DOHH2 (cell line): ENCODE measurements around the gene IGF2BP1.

Experiments
- H3F3A ChIP-seq: fragments of 200-600 bp; sonication (generic), shearing (Covaris generic); 2 replicates; pipeline ENCODE4 v1.6.0; 2016; ENCODE audit warnings: antibody characterized with exemption, mild to moderate bottlenecking; ENCODE audit not compliant: control insufficient read depth, insufficient read depth
- H3K27ac ChIP-seq: fragments of 200-600 bp; sonication (generic); 2 replicates; pipeline ENCODE4 v1.5.1; 2014; ENCODE audit warnings: low read depth, mild to moderate bottlenecking, low read length, moderate library complexity
- H3K27me3 ChIP-seq: fragments of 200-600 bp; sonication (generic); 2 replicates; pipeline ENCODE4 v1.6.1; 2014; ENCODE audit warnings: mild to moderate bottlenecking, low read length, mixed read lengths; ENCODE audit not compliant: control insufficient read depth
- H3K36me3 ChIP-seq: fragments of 200-600 bp; sonication (generic); 2 replicates; pipeline ENCODE4 v1.6.1; 2014; ENCODE audit warnings: mild to moderate bottlenecking, low read length, moderate library complexity, mixed read lengths; ENCODE audit not compliant: control insufficient read depth
- H3K4me1 ChIP-seq: fragments of 200-600 bp; sonication (generic); 2 replicates; pipeline ENCODE4 v1.6.1; 2014; ENCODE audit warnings: mild to moderate bottlenecking, low read length, mixed read lengths; ENCODE audit not compliant: control insufficient read depth
- H3K4me2 ChIP-seq: fragments of 200-600 bp; sonication (generic); 2 replicates; pipeline ENCODE4 v1.6.0; 2014; ENCODE audit warnings: mild to moderate bottlenecking, low read length, moderate library complexity
- H3K4me3 ChIP-seq: fragments of 200-600 bp; sonication (generic); 2 replicates; pipeline ENCODE4 v1.5.1; 2014; ENCODE audit warnings: mild to moderate bottlenecking, low read length, mixed read lengths
- H3K79me2 ChIP-seq: fragments of 200-600 bp; sonication (generic); 2 replicates; pipeline ENCODE4 v1.6.1; 2014; ENCODE audit warnings: mild to moderate bottlenecking, low read length, mixed read lengths; ENCODE audit not compliant: control insufficient read depth
- H3K9me2 ChIP-seq: fragments of 200-600 bp; sonication (generic); replicated peaks from 2 replicates; pipeline ENCODE4 v1.6.1; 2014; ENCODE audit warnings: mild to moderate bottlenecking, low read length, mixed read lengths; ENCODE audit not compliant: control insufficient read depth
- H3K9me3 ChIP-seq: fragments of 200-600 bp; sonication (generic); 2 replicates; pipeline ENCODE4 v1.6.1; 2014; ENCODE audit warnings: antibody characterized with exemption, low read length, mixed read lengths; ENCODE audit not compliant: control insufficient read depth, insufficient read depth
- H4K20me1 ChIP-seq: fragments of 200-600 bp; sonication (generic); 2 replicates; pipeline ENCODE4 v1.6.0; 2014; ENCODE audit warnings: low read depth, mild to moderate bottlenecking, antibody characterized with exemption, low read length, moderate library complexity; ENCODE audit not compliant: control insufficient read depth, insufficient read depth
- CTCF ChIP-seq: fragments of 200-600 bp; sonication (generic); IDR thresholded peaks from one replicate; pipeline ENCODE4 v1.5.1; 2014; ENCODE audit warnings: antibody characterized with exemption, mild to moderate bottlenecking, low read depth, low read length; ENCODE audit not compliant: poor library complexity, severe bottlenecking
- EZH2phosphoT487 ChIP-seq: fragments of 200-600 bp; sonication (generic); IDR thresholded peaks from 2 replicates; pipeline ENCODE4 v1.6.1; 2017; ENCODE audit warnings: borderline replicate concordance, mild to moderate bottlenecking, antibody characterized with exemption, low read length, moderate library complexity, mixed read lengths

The IGF2BP1 gene

GRCh38 chr17:48993951-48994350 lies 3.2 kb upstream of the IGF2BP1 start:
- no peaks in the 10 kb centered on the region for H3K9me3 ChIP-seq
- peaks cover 4% of the 10 kb centered on the region; the same call in 1 of the 2 replicates for H3F3A ChIP-seq
- no peaks in the 10 kb centered on the region for H3K9me2 ChIP-seq
- H3K79me2 ChIP-seq: no peaks in the 10 kb centered on the region
- H3K4me2 ChIP-seq: no peak overlapping the region
- no peaks in the 10 kb centered on the region for H3K36me3 ChIP-seq
- H3K27ac ChIP-seq: no peak overlapping the region
- no peaks in the 10 kb centered on the region for H3K4me1 ChIP-seq
- no peak overlapping the region for H3K4me3 ChIP-seq
- no peaks in the 10 kb centered on the region for H4K20me1 ChIP-seq
- H3K27me3 ChIP-seq: peaks cover 16% of the 10 kb centered on the region
- TF ChIP-seq CTCF: no peak
- TF ChIP-seq EZH2phosphoT487: no peak

GRCh38 chr17:48994549-48995303 lies 2.5 kb upstream of the IGF2BP1 start:
- no peak overlapping the region for H3K4me3 ChIP-seq
- H3K36me3 ChIP-seq: no peaks in the 10 kb centered on the region
- no peaks in the 10 kb centered on the region for H3K9me2 ChIP-seq
- no peak overlapping the region for H3K27ac ChIP-seq
- H3K27me3 ChIP-seq: peaks cover 18% of the 10 kb centered on the region
- H3K4me2 ChIP-seq: no peak overlapping the region
- TF ChIP-seq CTCF: no peak
- TF ChIP-seq EZH2phosphoT487: no peak
- no peaks in the 10 kb centered on the region for H3K4me1 ChIP-seq
- H4K20me1 ChIP-seq: no peaks in the 10 kb centered on the region
- H3K9me3 ChIP-seq: no peaks in the 10 kb centered on the region
- no peaks in the 10 kb centered on the region for H3K79me2 ChIP-seq
- H3F3A ChIP-seq: peaks cover 4% of the 10 kb centered on the region; the same call in 1 of the 2 replicates

GRCh38 chr17:48995304-48995973 lies 1.7 kb upstream of the IGF2BP1 start:
- Histone ChIP-seq H3K27me3 (peaks cover 20% of the 10 kb centered on the region), H3K4me2 (no peak overlapping the region), H3K79me2 (no peaks in the 10 kb centered on the region), H3K4me3 (no peak overlapping the region), H3K9me2 (no peaks in the 10 kb centered on the region), H3K36me3 (no peaks in the 10 kb centered on the region), H3F3A (peaks cover 4% of the 10 kb centered on the region; the same call in 1 of the 2 replicates), H3K4me1 (no peaks in the 10 kb centered on the region), H3K27ac (no peak overlapping the region), H3K9me3 (no peaks in the 10 kb centered on the region), H4K20me1 (no peaks in the 10 kb centered on the region)
- TF ChIP-seq CTCF (no peak), EZH2phosphoT487 (no peak)
